DMS114 treated with DMSO at 0.1 percent for 48 hours (cell line): ENCODE data around the gene RNF149.
A peak's percentile ranks its signal among the peaks of the same experiment; 100 is the strongest.
"Not testable (repeated sequence)": the region's sequence is repeated elsewhere in the genome, so short reads cannot be mapped to it uniquely, and the experiment has no call there.

Source experiments
- DNase-seq: peaks from one replicate; lab custom pipeline; 2025; ENCODE audit not compliant: unreplicated experiment; lab: John Stamatoyannopoulos, UW

RNF149 gene

GRCh38 chr2:101263377-101263800 lies 45.1 kb downstream of the RNF149 start:
- no peak for DNase-seq

- no peak for DNase-seq
Measured at GRCh38 chr2:101262142-101262541, 46.4 kb downstream of the RNF149 start.

GRCh38 chr2:101258804-101259203 lies 49.7 kb downstream of the RNF149 start:
- no peak for DNase-seq

- DNase-seq = no peak
Measured at GRCh38 chr2:101256316-101256715, 52.2 kb downstream of the RNF149 start.

GRCh38 chr2:101255501-101255900 lies 53.0 kb downstream of the RNF149 start:
- no peak for DNase-seq

- DNase-seq = no peak
Measured at GRCh38 chr2:101253703-101254450, 54.6 kb downstream of the RNF149 start.

- DNase-seq = no peak
Measured at GRCh38 chr2:101253013-101253702, 55.3 kb downstream of the RNF149 start.

GRCh38 chr2:101252408-101253012 lies 56.0 kb downstream of the RNF149 start, which contains the start of gene CNOT11:
CNOT11 (plus strand) TSS chr2:101252886; CDS start chr2:101252965, 79 bp downstream.
- peak; percentile 95 for DNase-seq

- no peak for DNase-seq
Measured at GRCh38 chr2:101251844-101252407, 56.6 kb downstream of the RNF149 start.

GRCh38 chr2:101251246-101251781 lies 57.2 kb downstream of the RNF149 start:
- DNase-seq = not testable (repeated sequence)

DNA sequence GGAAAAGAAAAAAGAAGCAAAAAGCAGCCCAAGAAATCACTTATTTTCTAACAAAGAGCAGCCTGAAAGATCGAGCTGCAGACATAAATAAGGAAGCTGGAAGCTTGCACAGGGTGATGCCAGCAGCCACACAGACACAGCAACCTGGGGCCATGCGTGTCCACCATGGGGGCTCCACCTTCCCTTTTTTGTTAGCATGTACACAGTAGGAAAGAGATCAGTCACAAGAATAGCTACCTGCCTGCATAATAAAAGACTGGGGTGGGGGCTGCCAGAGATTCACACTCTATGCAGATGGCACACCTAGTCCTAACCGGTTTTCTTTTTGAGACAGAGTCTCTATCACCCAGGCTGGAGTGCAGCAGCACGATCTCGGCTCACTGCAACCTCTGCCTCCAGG lies 58.7 kb downstream of the RNF149 start:
- DNase-seq = no peak

GRCh38 chr2:101248756-101249155 lies 59.7 kb downstream of the RNF149 start:
- DNase-seq = not testable (repeated sequence)

GRCh38 chr2:101245468-101245867 lies 63.0 kb downstream of the RNF149 start:
- DNase-seq = not testable (repeated sequence)

GRCh38 chr2:101244899-101245298 lies 63.6 kb downstream of the RNF149 start:
- not testable (repeated sequence) for DNase-seq

DNA sequence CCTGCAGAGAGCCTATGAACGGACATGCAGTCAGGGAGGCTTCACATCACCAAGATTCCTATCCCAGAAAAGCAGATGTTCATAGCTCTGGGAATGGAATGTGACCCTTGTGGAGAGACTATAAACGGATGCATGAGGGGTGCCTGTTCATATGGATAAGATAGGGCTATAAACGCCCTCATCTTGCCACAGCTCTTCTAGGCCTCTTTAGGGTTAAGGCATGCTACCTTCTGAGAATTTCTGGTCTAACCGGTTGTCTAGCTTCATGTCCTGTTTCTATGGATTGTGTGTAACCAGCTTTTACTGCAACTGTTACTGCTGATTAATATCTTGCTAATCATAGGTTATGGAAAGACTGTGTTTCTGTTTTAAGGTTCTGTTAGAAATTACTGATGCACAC lies 64.1 kb downstream of the RNF149 start:
- DNase-seq = not testable (repeated sequence)

GRCh38 chr2:101241158-101241557 lies 67.3 kb downstream of the RNF149 start:
- no peak for DNase-seq

- DNase-seq = not testable (repeated sequence)
Measured at GRCh38 chr2:101240694-101241093, 67.8 kb downstream of the RNF149 start.

DNA sequence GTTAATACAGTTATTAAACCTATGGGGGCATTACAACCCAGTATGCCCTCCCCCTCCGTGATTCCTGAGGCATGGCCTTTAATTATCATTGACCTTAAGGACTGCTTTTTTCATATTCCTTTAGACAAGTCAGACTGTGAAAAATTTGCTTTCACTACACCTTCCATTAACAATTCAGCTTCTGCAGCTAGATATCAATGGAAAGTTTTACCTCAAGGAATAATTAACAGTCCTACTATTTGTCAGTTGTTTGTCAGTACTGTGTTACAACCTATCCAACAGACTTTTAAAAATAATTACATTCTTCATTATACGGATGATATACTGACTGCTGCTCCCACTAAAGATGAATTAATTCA lies 68.8 kb downstream of the RNF149 start:
- DNase-seq = not testable (repeated sequence)

DNA sequence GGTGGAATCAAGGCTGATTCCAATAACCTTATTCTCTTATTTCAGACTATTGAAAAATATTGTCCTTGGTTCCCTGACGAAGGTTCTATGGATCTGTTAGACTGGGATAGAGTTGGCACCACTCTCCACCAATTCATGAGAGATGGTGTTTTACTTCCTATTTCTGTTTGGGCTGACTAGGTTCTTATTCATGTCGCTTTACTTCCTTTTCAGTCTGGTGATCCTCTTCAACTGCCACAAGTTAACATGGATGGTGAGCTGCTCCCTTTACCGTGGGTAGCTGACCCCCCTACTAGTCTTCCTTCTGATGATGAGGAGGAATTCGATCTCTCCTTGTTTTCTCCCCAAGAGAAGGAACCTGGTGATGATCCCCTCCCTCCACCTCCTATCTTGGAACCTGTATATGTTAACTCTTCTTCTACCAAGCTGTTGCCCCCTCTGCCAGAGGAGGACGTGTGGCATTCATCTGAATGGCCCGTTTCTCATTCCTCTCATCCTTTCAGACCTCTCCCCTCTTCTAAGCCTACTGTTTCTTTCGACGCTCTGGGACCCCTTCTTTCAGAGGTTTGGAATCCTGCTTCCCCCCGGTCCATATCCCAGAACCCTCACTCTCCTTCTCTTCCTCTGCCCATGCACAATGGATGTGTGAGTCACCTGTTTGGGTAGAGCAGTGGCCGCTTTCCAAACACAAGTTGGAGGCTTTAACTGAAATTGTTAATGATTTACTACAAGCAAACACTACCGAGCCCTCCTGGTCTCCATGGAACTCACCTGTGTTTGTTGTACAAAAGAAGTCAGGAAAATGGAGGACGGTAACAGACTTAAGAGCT lies 69.4 kb downstream of the RNF149 start:
- DNase-seq = no peak

DNA sequence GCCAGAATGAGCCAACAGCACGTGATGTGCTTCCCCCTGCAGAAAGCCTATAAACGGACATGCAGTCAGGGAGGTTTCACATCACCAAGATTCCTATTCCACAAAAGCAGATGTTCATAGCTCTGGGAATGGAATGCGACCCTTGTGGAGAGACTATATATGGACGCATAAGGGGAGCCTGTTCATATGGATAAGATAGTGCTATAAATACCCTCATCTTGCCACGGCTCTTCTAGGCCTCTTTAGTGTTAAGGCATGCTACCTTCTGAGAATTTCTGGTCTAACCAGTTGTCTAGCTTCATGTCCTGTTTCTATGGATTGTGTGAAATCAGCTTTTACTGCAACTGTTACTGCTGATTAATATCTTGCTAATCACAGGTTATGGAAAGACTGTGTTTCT lies 70.6 kb downstream of the RNF149 start:
- DNase-seq = not testable (repeated sequence)
